GM18868 (cell line): ENCODE data around the gene SDCCAG8.
"Not testable (repeated sequence)": the region's sequence is repeated elsewhere in the genome, so short reads cannot be mapped to it uniquely, and the experiment has no call there.

Experiments
- ATAC-seq: cut with Tn5 transposase; IDR thresholded peaks from one replicate; pipeline ENCODE4 v1.9.1; 2021; ENCODE audit warnings: mild to moderate bottlenecking, moderate library complexity; ENCODE audit not compliant: unreplicated experiment

SDCCAG8 gene

DNA sequence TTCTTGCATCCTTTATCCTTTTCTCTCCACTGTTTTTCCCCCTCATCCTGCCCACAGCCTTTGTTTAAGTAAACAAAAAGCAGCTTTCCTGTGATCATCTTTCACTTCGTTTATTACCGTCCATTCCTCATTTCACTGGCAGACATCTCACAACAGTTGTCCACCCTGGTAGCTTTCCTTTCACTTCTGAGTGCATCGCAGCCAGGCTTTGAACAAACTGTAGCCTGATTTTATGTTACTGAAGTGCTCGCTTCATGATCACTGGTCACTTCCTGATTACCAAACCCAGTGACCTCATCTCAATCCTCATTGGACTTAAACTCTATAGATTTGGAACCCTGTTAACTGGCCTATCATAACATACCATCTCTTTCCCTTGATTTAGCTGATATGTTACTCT is 67.7 kb downstream of the SDCCAG8 start:
- no peak for ATAC-seq

DNA sequence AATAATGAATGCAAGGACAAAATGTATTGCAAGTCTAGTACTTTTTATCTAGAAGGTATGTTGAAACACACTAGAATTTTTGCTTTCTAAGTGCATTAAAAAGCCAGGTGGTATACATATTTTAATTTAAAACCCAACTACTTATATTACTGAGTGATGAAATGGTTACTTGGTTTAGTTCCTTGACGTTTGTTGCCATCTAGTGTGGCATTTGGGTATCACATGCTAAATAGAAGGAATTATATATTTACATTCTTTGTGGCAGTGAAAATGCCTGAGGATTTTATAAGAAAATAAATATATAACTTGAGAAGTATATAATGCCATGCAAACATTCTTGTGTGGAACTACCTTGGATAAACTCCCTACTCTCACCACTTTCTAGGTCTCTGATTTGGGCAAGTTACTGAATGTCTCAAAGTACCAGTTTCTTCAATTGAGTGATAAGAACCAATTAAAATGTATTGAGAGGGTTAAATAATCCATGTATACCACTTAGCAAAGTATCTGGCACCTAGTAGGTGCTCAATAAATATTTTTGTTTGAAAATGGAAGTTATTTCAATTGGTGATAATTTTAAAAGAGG is 69.6 kb downstream of the SDCCAG8 start:
- peak; percentile 76 for ATAC-seq

DNA sequence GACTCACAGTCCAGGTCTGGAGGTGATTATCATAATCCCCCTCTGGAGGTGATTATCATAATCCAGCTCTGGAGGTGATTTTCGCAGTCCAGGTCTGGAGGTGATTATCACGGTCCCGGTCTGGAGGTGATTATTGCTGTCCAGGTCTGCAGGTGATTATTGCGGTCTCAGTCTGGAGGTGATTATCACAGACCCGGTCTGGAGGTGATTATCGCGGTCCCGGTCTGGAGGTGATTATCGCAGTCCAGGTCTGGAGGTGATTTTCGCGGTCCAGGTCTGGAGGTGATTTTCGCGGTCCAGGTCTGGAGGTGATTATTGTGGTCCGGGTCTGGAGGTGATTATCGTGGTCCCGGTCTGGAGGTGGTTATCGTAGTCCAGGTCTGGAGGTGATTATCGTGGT is 76.6 kb downstream of the SDCCAG8 start:
- no peak for ATAC-seq

DNA sequence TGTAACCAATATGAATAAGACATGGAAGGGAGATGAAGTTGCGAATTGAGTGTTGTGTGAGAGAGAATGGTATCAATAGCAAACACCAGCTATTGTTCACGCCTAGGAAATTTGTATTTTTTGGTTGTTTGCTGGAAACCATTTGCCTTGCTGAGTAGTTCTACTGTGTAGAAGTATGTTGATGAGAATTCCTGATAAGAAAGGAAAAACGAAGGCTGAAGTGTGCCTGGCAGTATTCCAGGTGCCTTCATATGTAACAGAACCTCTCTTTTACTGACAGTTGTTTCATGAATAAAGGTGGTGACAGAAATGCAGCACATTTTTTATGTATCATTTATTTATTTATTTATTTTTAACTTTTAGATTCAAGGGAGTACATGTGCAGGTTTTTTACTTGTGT is 79.5 kb downstream of the SDCCAG8 start:
- ATAC-seq, result no peak

DNA sequence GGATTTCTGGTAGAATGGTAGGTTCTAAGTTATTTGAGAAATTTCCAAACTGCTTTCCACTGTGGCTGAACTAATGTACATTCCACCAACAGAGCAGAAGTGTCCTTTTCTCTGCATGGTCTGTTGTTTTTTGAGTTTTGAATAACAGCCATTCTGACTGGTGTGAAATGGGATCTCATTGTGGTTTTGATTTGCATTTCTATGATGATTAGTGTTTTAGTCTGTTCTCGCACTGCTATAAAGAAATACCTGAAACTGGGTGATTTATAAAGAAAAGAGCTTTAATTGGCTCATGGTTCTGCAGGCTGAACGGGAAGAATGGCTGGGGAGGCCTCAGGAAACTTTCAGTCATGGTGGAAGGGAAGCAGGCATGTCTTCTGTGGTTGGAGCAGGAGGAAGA is 80.3 kb downstream of the SDCCAG8 start:
- ATAC-seq, result no peak

DNA sequence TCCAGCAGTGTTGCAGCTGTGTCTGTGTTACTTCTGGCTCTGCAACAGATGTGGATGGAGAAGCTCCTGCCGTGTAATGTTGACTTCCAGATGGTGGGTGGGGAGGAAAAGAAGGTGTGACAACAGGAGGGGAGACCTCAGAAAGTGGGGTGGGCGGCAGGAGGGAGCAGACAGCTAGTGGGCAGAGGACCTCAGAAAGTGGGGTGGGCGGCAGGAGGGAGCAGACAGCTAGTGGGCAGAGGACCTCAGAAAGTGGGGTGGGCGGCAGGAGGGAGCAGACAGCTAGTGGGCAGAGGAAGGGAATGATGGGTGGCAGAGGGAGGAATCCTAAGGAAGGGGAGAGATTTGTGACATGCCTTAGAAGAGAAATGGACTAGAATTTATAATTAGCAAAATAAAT is 83.0 kb downstream of the SDCCAG8 start:
- ATAC-seq, result not testable (repeated sequence)

DNA sequence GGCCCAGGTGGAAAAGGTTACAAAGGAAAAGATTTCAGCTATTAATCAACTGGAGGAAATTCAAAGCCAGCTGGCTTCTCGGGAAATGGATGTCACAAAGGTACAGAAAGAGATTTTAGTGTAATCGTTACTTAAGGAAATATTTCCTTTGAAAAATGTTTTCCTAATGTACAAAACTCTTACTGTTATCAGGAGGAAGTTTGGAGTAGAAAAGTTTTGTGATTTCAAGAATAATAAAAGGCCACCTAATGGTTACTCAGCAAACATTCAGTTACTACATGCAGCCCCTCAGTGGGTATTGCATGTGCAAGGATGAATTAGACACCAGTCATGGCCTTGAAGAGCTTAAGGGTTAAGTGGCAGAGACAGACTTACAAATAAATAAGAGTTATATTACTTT is 85.2 kb downstream of the SDCCAG8 start:
- ATAC-seq, result no peak

DNA sequence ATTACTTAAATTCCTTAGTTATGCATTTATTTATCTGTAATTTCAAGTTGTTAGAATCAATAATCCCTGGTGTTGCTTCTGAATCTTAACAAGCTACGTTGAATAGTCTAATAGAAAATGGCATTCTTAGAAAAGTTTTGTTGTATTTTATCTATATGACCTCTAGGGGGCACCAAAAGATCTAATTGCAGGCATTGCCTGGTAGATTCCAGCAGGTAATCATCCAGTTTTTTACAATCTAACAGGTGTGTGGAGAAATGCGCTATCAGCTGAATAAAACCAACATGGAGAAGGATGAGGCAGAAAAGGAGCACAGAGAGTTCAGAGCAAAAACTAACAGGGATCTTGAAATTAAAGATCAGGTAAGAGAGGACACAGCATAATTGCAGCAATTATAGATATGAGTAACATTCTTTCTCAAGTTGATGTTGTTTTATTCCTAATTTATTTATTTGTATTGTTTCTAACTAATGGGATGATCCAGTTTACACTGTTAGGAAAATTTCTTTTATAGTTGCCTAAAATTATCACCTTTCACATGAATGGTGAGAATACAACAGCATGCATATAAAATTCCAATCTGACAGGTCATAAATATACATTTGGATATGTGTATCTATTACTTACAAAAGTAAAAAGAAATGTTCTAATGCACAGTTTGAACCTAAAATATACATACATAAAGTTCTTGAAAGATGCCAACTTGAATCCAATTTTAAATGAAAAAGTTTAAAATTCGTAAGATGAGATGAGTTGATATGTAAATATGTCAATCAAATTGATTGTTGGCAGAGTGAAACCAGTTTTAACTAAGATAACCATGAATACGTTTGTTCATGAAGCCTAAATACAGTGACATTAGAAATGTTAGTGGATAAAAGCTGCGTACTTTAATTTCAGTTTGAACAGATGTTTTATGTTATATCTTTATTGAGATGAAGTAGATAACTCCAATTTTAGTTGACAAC is 88.4 kb downstream of the SDCCAG8 start:
- peak; percentile 50 for ATAC-seq

DNA sequence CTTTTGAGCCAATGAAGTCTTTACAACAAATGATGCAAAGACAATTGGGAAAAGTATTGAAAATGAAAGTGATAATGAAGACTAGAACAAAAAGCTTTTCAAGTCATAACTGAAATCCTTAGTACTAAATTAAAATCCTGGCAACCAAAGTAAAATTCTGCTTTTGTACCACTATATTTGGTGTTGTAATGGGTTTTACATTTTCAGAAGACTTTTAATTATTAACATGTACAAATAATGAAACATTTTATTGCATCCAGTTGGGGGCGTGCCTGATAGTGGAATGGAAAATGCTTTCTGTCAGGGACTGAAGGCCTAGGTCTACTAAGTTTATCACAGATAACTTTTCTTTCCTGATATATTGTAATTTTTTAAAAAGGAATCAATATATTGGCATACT is 89.4 kb downstream of the SDCCAG8 start:
- no peak for ATAC-seq

DNA sequence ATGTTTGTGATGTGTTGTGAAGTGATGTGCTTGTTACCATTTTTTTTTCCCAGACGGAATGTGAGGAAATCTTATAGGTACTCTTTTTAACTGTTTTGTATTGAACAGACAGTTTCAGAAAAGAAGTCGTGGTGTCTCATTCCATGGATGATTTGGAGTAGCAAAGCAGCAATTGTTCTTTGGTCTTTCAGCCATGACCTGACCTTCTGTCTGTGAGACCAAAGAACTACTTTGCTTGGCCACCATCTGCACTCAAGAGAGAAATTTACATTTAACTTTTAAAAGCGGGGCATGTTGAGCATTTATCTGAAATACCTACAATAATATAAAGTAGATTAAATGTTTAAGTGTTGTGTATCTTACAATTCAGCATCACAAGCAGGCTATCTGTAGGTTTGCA is 90.2 kb downstream of the SDCCAG8 start:
- no peak for ATAC-seq

DNA sequence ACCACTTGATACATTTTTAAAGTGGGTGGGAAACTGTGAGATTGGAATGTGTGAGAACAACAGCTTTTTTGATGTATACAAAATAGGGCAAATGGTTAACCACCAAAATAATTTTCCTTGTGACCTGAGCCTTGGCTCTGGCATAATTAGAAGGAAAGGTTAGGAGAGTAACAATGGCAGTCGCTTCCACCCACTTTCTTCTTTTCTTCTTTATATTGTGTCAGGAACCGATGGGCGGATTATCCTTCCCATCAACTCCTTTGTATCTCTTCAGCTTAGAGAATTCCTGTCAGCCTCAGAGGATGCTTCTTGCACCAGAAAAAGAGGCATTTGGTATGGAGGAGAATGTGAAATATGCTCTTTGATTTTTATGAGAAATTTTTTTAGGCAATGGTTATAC is 90.6 kb downstream of the SDCCAG8 start:
- ATAC-seq, result no peak

DNA sequence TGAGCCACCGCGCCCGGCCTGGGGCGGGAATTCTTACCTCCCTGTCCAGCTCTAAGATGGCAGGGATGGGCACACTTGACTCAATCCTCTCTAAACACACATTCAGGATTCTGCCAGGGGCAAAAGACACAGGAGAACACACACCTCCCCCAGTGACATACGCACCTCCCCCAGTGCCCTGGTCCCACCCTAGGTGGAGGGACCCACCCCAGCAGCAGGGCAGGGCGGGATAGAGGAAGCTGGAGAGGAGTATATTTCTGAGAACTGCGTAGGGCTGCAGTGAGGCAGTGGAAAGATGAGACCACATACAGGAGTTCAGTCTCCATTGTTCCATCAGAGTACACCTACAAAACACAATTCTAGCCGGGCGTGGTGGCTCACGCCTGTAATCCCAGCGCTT is 92.5 kb downstream of the SDCCAG8 start:
- ATAC-seq, result no peak

DNA sequence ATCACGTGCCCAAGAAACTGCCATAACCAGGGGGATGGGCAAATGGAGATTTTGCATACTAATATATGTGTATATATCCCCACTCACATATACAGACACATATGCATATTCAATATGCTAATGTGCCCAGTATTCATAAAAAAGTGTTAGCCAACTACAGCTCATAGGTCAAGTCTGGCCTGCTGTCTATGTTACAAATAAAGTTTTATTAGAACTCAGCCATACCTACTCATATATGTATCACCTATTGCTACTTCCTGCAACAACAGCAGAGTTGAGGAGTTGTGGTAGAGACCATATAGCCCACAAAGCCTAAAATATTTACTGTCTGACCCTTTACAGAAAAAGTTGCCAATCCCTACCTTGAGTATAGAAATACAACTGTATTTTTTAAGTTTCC is 93.3 kb downstream of the SDCCAG8 start:
- ATAC-seq, result no peak

DNA sequence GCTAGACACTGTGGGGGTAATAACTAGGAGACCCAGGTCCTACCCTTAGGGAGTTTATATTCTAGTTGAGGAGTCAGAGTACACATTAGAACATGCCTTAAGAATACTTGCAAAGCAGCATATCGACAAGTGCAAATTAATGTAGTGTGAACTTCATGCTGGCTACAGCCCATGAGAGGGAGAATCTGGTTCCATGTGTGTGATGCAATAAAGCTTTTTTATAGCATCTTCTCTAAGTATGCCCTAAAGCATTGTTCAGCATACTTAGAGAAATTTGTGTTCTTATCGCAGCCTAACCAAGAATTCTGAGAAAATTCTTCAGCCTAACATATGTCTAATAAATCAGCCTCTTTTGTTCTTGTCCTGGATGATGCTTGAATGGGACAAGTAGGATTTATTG is 95.5 kb downstream of the SDCCAG8 start:
- no peak for ATAC-seq

DNA sequence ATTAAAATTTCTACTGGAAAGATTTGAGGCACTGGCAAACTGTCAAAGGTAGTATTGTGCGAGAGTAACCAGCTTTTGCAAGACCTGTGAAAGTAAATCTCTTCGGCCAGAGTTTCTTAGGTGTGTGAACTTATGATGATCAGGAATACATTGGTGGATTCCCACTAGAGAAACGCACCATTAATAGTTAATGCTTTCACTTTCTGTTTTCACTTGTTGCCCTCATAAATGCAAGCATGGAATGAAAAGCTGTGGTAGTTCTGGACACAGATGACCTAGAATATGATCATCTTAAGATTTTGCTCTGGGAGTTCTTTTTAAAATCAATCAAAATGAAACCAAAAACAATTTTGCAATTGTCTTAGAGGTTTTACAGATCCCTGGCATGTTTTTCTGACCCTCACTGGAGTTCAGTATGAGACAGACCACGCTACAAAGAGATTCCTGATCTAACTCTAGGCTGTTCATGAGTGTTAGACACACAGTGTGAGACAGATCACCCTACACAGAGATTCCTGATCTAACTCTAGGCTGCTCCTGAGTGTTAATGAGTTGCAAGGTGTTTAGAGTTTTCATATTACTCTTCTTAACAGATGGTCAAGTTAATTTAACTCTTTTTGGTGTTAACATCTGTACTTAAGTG is 98.8 kb downstream of the SDCCAG8 start:
- ATAC-seq, result peak; percentile 81

DNA sequence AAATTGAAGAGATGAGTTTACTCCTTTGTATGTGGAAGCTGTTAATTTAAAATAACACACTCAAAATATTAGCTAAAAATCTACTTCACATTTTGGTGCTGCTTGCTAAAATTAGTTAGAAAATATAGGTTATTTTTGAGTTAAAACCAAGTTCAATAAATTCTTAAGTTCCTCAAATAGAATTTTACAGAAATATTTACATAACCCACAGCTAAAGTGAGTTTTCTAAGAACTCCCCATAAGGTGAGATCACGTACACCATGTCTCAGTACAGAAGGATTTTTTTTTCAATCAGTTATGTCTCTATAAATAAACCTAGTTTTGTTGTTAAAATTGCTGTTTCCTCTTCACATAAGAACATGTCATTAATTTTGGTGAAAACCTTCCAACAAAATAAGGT is 108.0 kb downstream of the SDCCAG8 start:
- peak; percentile 62 for ATAC-seq

DNA sequence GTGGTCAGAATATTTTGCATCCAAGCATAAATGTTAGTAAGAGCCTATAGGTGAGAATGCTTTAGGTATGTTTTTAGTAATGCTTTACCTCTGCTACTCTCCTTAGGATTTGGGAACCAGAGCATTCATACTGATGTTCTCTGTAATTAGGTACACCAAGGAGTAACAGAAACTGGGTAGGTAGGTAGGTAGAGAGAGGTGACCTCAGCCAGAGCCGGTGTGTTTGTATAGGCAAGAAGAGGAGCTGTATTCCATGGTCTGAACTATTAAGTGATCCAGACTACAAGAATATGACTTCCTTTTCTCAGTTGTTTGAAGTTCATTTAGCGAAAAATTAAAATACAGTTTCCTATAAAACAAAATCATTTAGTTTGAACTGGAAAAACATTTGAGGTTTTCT is 108.5 kb downstream of the SDCCAG8 start:
- peak; percentile 27 for ATAC-seq

DNA sequence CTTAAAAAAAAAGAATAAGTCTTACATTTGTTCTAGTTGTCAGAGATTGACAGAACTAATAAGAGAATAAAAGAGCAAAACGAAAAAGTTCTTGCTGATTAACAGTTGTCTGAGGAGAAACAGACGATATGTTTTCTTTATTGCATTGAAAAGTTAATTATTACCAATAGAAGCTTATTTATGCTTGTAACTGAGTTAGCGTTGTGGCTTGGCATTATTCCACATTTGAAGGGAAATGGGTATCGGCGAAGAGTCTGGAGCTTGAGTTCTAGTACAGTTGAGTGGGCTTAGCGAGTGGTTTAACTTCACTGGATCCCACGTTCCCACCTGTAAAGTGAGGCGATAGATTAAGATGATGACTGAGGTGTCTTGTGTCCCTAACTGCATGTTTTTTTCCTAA is 109.0 kb downstream of the SDCCAG8 start:
- no peak for ATAC-seq

DNA sequence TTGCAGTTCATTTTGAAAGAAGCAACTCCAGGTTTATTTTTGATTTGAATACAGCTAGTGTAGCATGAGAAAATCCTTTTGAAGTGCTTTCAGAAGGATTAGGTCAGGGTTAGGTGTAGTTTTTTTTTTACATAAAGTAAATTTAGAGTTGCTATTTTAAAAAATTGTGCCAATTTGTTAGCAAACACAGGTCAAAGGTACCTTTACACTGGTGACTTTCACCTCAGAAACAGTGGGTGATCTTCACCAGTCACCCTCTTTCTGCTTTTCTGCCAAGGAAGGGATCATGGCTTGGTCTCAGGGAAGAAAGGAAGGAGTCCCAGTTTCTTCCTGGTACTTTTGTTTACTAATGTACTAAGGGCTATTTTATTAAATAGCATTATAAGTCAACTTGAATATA is 111.5 kb downstream of the SDCCAG8 start:
- no peak for ATAC-seq

DNA sequence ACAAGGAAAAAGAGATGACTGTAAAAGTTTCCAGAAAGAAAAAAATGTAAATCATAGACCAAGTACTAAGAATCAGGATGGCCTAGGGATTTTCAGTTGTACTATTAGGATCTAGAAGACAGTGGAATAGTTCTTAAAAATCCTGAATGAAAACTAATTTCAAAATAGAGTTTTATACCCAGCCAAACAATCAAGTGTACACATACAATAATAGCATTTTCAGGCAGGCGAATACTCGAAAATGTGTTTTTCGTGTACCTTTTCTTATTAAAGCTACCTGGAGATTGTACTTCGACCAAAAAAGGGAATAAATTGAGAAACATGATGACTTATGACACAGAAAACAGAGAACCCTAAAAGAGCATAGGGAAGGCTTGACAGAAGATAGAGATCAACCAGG is 118.6 kb downstream of the SDCCAG8 start:
- no peak for ATAC-seq

DNA sequence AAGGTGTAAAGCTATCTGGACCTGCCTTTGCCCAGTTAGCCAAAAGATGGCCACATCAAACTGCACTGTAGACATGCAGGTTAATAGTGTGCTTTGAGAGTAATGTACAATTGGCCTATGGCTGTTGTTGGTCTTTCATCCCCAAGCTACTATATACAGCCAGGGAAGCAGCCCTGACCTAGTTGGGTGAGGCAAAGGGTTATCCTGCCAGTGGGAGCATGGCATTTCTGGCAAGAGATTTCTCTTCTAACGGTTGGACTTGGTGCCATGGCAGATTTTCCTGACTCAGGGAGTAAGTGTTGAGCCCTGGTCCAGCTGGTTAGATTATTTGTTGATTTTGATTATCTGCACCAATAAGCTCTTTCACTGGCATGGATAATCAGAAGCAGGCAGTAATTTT is 119.8 kb downstream of the SDCCAG8 start:
- ATAC-seq, result no peak

DNA sequence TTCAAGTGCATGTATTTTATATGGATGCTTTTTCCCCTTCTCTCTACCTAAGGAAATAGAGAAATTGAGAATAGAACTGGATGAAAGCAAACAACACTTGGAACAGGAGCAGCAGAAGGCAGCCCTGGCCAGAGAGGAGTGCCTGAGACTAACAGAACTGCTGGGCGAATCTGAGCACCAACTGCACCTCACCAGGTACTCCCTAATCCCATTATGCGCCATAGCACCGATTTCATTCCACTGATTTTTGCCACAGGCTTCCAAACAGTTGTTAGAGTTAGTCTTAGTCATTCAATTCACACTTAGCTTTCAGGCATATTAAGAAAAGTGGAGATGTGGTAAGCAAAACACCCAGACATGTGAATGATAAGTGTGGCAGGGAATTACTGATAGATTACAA is 122.8 kb downstream of the SDCCAG8 start:
- ATAC-seq, result no peak
